Stimulated activated CD8-positive, alpha-beta memory T cell treated with anti-CD3 and anti-CD28 coated beads, Interleukin-7, amount 100 ng/mL, for 4 hours (primary cell): ENCODE measurements around the gene SYNM.

ENCODE experiments used
- DNase-seq, 2 donors: peaks; one replicate each; pipeline ENCODE4 v3.0.0-alpha.2; 2020; ENCODE audit warnings: low read depth in 2 of 2

SYNM gene

GRCh38 chr15:99084965-99085364, 19.9 kb upstream of the SYNM start:
- no peak for DNase-seq

DNA sequence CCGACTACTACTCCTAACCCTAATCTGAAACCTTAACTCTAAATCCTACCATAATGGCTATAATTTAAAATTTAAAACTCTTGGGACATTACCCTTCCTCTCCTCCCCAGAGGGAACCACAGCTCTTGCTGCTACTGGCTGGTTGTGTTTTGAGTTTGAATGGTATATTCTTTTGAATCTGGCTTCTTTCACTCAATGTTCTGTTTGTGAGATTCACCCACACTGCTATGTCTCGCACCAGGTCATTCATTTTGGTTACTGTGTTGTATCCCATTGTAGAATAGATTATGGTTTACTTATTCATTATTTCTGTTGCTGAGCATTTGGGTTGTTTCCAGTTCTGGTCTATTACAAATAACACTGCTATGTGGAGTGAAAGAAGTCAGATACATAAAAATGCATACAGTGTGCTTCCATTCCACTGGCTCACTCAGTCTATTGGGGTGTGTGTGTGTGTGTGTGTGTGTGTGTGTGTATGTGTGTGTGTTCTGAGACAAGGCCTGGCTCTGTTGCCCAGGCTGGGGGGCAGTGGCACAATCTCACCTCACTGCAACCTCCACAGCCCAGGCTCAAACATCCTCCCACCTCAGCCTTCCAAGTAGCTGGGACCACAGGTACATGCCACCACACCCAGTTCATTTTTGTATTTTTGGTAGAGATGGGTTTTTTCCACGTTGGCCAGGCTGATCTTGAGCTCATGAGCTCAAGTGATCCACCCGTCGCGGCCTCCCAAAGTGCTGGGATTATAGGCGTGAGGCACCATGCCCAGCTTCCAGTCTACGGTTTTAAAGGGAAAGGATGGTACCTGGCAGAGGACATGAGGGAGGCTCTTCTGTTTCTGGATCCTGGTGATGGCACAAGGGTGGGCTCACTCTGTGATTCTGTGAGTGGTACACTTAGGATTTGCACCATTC, 19.2 kb upstream of the SYNM start:
- DNase-seq, result no peak

- no peak for DNase-seq
Measured at GRCh38 chr15:99086327-99086667, 18.6 kb upstream of the SYNM start.

- no peak for DNase-seq
Measured at GRCh38 chr15:99087405-99087943, 17.4 kb upstream of the SYNM start.

- DNase-seq, result no peak
Measured at GRCh38 chr15:99090011-99090699, 14.7 kb upstream of the SYNM start.

DNA sequence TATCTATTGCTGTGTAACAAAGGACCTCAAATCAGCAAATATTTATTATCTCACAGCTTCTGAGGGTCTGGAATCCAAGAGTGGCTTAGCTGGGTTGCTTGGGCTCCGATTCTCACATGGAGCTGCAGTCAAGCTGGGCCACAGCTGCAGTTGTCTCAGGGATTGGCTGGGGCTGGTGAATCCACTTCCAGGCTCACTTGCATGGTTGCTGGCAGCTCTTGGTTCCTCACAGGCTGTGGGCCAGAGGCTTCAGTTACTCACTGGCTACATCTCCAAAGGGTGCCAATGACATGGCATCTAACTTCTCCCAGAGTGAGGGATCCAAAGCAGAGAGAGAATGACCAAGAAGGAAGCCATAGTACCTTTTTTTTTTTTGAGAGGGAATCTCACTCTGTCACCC, 13.9 kb upstream of the SYNM start:
- no peak for DNase-seq

- DNase-seq, result no peak
Measured at GRCh38 chr15:99092554-99093172, 12.2 kb upstream of the SYNM start.

DNA sequence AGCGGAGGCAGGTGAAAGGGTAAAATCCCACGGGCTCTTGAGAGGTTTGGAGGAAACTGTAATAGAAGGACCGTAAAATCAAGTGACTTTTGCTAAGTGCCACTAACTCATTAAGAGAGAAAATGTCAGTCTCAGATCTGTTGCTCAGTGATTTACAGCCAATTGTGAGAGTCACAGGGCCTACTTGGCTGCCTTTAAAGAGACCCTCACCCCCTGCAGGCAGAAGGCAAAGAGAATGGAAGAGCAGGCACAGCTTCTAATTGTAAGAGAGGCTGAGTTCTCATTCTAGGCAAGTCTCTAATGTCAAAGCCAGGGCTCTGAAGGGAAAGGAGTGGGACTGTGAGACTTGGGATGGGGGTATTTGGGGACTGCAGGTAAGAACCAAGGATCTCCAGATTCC, 9.3 kb upstream of the SYNM start:
- no peak for DNase-seq

DNA sequence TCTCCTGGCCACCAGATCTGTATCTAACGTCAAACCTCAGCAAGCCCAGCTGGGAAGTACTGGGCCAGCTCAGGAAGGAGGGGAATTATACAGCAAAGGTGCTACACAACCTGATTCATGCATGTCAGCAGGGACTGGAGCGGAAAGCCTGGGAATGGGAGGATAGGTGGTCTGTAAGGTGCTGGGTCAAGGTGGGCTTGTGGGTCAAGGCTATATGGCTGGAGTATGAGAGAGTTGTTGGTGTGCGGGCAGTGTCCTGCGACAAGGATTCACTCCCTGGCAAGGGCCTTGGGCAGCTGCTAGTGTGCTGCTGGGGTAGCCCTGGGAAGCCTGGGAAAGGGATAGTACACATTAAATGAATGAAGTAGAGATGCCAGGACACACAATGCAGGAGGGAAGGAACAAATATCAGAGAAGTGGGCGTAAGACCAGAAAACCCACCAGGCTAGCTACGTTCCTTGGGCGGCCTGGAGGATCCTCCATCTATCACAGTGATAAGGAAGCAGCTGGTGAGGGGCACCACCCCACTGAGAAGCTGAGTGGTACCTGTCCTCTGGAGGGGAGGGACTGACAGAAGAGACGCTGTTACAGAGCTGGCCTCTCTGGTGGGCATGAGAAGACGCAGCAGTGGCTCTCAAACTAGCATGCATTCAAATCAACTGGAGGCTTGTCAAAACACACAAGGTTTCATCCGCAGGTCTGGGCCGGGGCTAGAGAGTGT, 8.5 kb upstream of the SYNM start:
- DNase-seq, result no peak

DNA sequence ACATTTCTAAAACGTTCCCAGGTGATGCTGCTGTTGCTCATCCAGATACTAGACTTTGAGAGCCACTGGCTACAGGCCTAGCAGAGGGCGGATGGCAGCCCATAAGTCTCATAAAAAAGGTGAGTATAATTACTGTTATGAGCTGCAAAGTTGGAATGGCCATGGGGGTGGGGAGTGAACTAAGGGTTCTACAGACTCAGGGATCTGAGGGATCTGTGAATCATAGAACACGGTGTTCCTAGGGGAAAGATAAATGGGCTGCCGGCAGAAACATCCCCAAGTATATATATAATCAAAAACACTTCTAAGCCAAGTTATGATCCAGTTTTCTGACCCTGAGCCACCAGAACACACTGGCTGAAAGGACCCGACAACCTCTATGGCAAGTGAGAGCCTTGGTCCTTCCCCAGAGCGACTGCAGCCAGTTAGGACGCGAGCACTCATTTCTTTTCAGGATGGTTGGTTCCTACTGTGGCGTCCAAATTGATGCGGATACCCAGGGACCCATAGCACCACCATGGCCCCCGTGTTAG, 7.9 kb upstream of the SYNM start:
- DNase-seq, result no peak

DNA sequence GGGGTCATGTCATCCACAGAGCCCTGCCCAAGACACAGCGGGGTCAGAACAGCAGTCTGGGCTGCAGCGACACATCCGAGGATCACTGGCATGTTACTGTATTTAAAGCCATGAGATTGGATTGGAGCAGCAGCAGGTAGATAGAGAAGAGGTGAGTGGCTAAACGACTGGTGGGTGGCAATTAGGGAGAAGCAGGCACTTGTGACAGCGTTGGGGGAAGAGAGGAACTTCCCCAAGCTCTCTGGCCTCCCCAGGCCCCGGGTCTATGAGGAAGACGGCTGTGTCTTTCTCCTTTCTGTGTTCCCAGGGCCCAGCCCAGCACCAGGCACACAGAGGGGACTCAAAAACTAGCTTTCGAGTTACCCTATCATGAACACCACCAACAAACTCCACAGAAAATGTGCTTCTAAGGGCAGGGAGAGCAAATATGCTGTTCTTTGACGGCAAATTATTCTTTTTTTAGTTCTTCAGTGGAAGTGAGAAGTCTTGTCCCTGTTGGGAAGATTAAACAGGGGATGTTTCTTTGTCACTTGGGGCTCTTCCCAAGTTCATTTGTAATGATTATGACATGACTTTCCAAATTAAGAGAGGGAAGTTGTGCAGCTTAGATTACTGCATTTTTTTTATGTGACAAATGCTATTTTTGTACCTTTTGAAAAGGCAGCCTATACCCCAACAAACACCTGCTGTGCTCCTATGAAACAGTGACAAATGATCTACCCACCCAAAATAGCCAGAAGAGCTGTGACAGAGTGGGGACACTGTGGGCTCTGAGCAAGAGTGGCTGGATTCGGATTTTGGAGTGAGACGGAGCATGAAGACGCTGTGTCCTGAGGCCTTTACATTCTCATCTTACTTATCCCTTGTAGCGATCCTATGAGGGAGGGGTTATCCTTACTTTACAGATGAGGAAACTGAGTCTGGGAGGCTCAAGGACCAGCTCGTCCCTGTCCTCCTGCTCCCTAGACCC, 7.2 kb upstream of the SYNM start:
- no peak for DNase-seq

- no peak for DNase-seq
Measured at GRCh38 chr15:99098426-99098825, 6.5 kb upstream of the SYNM start.

DNA sequence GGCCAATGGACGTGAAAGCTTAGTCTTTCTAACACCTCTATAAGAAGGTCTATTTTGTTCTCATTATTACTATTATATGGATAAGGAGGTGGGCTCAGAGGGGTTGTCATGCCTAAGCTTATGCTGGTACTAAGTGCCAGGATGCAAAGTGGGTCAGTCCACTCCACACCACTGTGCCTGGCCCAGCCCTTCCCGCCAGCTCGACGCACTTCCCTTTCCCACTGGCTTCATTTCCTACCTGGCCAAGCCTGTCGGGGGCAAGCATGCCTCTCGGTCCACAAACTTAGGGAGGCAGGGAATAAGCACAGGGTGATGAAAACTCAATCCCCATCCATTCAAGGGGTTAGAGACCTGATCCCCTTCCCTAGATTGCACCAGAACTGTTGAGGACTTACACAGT, 5.9 kb upstream of the SYNM start:
- DNase-seq, result no peak

GRCh38 chr15:99099661-99100060, 5.2 kb upstream of the SYNM start:
- no peak for DNase-seq

- DNase-seq, result no peak
Measured at GRCh38 chr15:99100245-99101173, 4.4 kb upstream of the SYNM start.

DNA sequence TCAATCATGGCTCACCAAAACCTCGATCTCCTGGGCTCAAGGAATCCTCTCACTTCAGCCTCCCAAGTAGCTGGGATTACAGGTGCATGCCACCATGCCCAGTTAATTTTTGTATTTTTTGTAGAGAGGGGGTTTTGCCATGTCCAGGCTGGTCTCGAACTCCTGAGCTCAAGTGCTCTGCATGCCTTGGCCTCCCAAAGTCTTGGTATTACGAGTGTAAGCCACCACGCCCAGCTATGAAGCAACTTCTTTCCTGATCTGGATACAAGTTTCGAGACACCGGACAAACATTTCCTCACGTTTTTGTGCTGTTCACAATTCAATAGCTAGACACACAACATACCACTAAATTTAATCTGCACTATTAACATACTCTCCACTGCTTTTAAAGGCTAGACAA, 3.4 kb upstream of the SYNM start:
- no peak for DNase-seq

DNA sequence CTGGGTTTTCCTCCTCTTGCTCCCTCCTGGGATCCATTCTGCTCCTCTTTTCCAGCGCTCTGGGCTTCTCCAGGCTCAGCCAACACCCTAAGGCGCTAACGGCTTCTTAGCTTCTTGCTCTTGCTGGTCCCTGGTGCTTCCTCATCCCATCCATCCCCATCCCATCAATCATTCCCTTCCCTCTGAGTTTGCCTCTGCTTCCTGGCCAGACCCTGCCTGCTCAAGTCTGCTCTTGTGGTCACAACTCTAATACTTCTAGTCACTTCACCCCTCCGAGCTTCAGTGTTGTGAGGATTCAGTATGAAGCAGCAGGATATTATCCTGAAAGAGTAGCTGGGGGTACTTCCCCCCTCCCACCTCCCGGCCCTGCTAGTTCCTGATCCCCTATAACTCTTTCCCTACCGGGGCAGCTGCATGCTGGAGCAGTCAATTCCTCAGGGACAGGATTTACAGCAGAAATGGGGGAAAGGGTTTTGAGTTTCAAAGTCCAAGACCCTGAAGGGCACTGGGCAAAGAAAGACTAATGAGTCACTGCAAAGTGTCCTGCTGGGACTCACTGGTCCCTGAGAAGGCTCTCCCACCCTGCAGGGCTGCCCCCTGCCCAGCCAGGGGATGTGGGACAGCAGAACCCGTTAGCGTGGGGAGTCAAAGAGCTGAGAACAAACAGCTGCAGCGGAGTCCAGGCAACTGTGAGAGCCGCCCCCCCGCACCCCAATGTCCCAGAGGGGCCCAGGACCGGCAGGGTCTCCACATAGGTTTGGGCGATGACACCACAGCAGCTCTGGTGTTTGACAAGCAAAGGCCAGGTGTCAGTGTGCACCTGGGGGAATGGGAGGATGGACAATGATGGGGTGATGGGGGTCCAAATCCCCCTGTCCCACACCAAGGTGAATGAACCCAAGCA, 2.3 kb upstream of the SYNM start:
- DNase-seq, result no peak

- DNase-seq, result no peak
Measured at GRCh38 chr15:99103279-99103678, 1.6 kb upstream of the SYNM start.
